ENCODE results near the gene COL5A2. TPM values are rescaled to one million over a fixed set of nuclear protein-coding genes. Genes with fewer than 3 reads are reported as not detected.

Gene COL5A2
- total and polyA plus RNA-seq, 2 donors (not counting 3 experiments of a cell fraction or from before 2014, with no cell fraction given), result 47.4 to 123 TPM

DNA sequence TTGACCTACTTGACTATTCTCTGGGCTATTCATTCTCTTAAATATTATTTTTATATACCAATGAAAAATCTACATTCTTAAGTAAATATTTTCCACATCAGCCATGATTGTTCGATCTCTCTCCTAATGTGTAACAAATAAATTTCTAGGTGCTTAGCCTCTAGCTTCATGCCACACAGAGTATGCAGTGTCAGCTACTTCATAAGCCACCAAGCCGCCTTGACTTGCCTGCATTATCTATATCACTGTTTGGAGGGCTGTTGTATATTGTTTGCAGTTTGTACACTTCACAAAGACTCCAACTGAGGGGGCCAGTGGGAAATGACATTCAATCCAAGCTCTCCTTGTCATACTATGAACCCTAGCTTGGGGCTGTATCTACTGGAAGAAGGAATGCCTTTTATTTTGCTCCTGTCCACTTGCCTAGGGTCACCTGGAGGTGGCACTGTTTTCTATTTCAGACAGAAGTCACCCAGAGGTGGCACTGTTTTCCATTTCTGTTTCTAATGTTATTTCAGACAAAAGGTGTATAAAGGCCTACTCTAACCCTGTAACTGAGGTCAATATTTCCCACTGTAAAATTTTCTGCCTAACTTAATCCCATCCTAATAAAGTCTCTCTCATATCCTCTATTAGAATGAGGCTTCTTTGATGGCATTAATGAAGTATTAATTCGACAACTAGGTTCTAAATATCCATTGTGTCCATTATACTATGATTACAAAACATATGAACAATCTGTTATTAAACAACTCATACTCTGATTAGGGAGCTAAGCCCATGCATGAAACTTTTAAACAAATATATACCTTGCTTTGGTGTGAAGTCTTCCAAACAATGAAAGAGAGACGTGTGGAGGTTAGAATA lies 36.4 kb downstream of the COL5A2 start:
- no peaks in the 10 kb centered on the region for H3K4me1 ChIP-seq (ENCODE audit: control insufficient read depth, extremely low read depth, insufficient read depth, low read length)
- H3K9me3 ChIP-seq (replicated peaks; ENCODE audit: control insufficient read depth, insufficient read depth, low read length), result no peaks in the 10 kb centered on the region
- no peaks in the 10 kb centered on the region for H3K9me1 ChIP-seq (replicated peaks; ENCODE audit: control insufficient read depth, extremely low read depth, insufficient read depth, low read length)
- dilution Hi-C loops (cut with MboI; ENCODE audit: extremely low pct_ligation_motif_present, low sequenced_read_pairs), result no loop called here
- intact Hi-C loops (cut with micrococcal nuclease), result loop anchor here (1.0 to 2.0 kb wide), 3 partner anchors 36 to 269 kb away; partner anchors contain the start of gene COL5A2
- DNase-seq (ENCODE audit: low read depth, low spot score), result peak; percentile 49
- TF ChIP-seq JUN (IDR thresholded peaks at IDR 0.05; ENCODE audit: borderline replicate concordance, insufficient read depth, insufficient read length, low read depth) (no peak), MYC (IDR thresholded peaks at IDR 0.05; ENCODE audit: low read depth, low read length) (no peak), POLR2A (IDR thresholded peaks at IDR 0.05; ENCODE audit: low read depth, low read length) (no peak)
- TF ChIP-seq, protein P1, sequence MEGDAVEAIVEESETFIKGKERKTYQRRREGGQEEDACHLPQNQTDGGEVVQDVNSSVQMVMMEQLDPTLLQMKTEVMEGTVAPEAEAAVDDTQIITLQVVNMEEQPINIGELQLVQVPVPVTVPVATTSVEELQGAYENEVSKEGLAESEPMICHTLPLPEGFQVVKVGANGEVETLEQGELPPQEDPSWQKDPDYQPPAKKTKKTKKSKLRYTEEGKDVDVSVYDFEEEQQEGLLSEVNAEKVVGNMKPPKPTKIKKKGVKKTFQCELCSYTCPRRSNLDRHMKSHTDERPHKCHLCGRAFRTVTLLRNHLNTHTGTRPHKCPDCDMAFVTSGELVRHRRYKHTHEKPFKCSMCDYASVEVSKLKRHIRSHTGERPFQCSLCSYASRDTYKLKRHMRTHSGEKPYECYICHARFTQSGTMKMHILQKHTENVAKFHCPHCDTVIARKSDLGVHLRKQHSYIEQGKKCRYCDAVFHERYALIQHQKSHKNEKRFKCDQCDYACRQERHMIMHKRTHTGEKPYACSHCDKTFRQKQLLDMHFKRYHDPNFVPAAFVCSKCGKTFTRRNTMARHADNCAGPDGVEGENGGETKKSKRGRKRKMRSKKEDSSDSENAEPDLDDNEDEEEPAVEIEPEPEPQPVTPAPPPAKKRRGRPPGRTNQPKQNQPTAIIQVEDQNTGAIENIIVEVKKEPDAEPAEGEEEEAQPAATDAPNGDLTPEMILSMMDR (IDR thresholded peaks at IDR 0.05; ENCODE audit: extremely low read depth in 1 of 2, insufficient read depth in 1 of 2, low read depth in 1 of 2, low read length in 2 of 2), result peak; percentile 69 to 88
- H3K27me3 ChIP-seq (ENCODE audit: control insufficient read depth in 2 of 2, insufficient read depth in 2 of 2, low read length in 2 of 2), result no peaks in the 10 kb centered on the region
- no peak overlapping the region for H3K9ac ChIP-seq (replicated peaks; ENCODE audit: extremely low read depth, insufficient read depth, low read length)
- BruUV-seq (replicated peaks), result no TSS peak
- H3K27ac ChIP-seq (ENCODE audit: insufficient read depth, low read depth, low read length), result no peak overlapping the region
- peak; percentile 69 for FAIRE-seq
- H3K4me2 ChIP-seq (ENCODE audit: insufficient read depth, low read length), result no peak overlapping the region
- no peaks in the 10 kb centered on the region for H4K20me1 ChIP-seq (replicated peaks; ENCODE audit: control insufficient read depth, extremely low read depth, insufficient read depth, low read length)
- H3K79me2 ChIP-seq (ENCODE audit: control insufficient read depth, insufficient read depth, low read length), result peaks cover 14% of the 10 kb centered on the region
- no peak overlapping the region for H2AFZ ChIP-seq (ENCODE audit: low read depth, low read length)
- no peak overlapping the region for H3K4me3 ChIP-seq (replicated peaks in 1 of 3; ENCODE audit: insufficient read depth in 1 of 3, low read depth in 1 of 3, low read length in 3 of 3)
- POLR2A ChIA-PET, result no interaction called here
- CTCF ChIA-PET, result interaction anchor here (0.6 to 6.0 kb wide), 31 partner anchors 9 to 1556 kb away, joined by 3 to 79 read pairs (median 4); partner anchors contain the start of gene COL5A2
- H3K36me3 ChIP-seq (ENCODE audit: control insufficient read depth in 2 of 2, extremely low read depth in 1 of 2, insufficient read depth in 2 of 2, low read length in 2 of 2), result no peaks in the 10 kb centered on the region

DNA sequence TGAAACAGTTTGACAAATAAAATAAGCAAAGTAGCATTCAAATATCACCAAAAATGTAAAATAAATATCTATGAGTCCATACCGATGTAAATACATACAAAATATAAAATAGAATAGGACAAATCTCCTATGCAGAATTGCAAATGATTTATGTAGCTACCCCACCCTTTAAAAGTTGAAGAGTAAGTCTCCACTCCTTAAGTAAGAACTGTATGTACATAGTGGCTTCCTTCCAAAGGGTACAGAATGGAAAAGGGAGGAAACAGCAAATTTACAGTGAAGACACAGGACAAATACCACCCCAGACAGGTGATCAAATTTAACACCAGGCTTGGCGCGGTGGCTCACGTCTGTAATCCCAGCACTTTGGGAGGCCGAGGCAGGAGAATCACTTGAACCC lies 40.8 kb downstream of the COL5A2 start:
- Histone ChIP-seq H3K4me1 (ENCODE audit: control insufficient read depth, extremely low read depth, insufficient read depth, low read length) (no peaks in the 10 kb centered on the region), H3K27ac (ENCODE audit: insufficient read depth, low read depth, low read length) (no peak overlapping the region), H3K4me2 (ENCODE audit: insufficient read depth, low read length) (no peak overlapping the region), H2AFZ (ENCODE audit: low read depth, low read length) (no peak overlapping the region), H3K36me3 (ENCODE audit: control insufficient read depth in 2 of 2, extremely low read depth in 1 of 2, insufficient read depth in 2 of 2, low read length in 2 of 2) (no peaks in the 10 kb centered on the region), H4K20me1 (replicated peaks; ENCODE audit: control insufficient read depth, extremely low read depth, insufficient read depth, low read length) (no peaks in the 10 kb centered on the region), H3K9me3 (replicated peaks; ENCODE audit: control insufficient read depth, insufficient read depth, low read length) (no peaks in the 10 kb centered on the region), H3K4me3 (replicated peaks in 1 of 3; ENCODE audit: insufficient read depth in 1 of 3, low read depth in 1 of 3, low read length in 3 of 3) (no peak overlapping the region), H3K9me1 (replicated peaks; ENCODE audit: control insufficient read depth, extremely low read depth, insufficient read depth, low read length) (no peaks in the 10 kb centered on the region), H3K9ac (replicated peaks; ENCODE audit: extremely low read depth, insufficient read depth, low read length) (no peak overlapping the region), H3K79me2 (ENCODE audit: control insufficient read depth, insufficient read depth, low read length) (peaks cover 13% of the 10 kb centered on the region), H3K27me3 (ENCODE audit: control insufficient read depth in 2 of 2, insufficient read depth in 2 of 2, low read length in 2 of 2) (no peaks in the 10 kb centered on the region)
- ChIA-PET CTCF (no interaction called here), POLR2A (no interaction called here)
- no TSS peak for BruUV-seq (replicated peaks)
- FAIRE-seq (no peak), DNase-seq (ENCODE audit: low read depth, low spot score) (no peak)
- TF ChIP-seq, protein P1 (IDR thresholded peaks at IDR 0.05; ENCODE audit: extremely low read depth in 1 of 2, insufficient read depth in 1 of 2, low read depth in 1 of 2, low read length in 2 of 2), result no peak
- no peak for TF ChIP-seq POLR2AphosphoS5 (IDR thresholded peaks at IDR 0.05; ENCODE audit: insufficient read depth, low read depth, low read length)
- TF ChIP-seq POLR2A (IDR thresholded peaks at IDR 0.05; ENCODE audit: low read depth, low read length), result no peak
- TF ChIP-seq EZH2 (IDR thresholded peaks at IDR 0.05; ENCODE audit: borderline replicate concordance, low read depth, low read length, severe bottlenecking), result no peak
- no peak for TF ChIP-seq FOS (IDR thresholded peaks at IDR 0.05; ENCODE audit: borderline replicate concordance, insufficient read depth, low read length)
- TF ChIP-seq MYC (IDR thresholded peaks at IDR 0.05; ENCODE audit: low read depth, low read length), result no peak
- no peak for TF ChIP-seq GATA2 (IDR thresholded peaks at IDR 0.05; ENCODE audit: insufficient read depth, insufficient read length, low read depth, low read length)
- TF ChIP-seq, protein P2, sequence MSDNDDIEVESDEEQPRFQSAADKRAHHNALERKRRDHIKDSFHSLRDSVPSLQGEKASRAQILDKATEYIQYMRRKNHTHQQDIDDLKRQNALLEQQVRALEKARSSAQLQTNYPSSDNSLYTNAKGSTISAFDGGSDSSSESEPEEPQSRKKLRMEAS (IDR thresholded peaks at IDR 0.05; ENCODE audit: insufficient read depth, insufficient read length), result no peak
- no peak for TF ChIP-seq JUN (IDR thresholded peaks at IDR 0.05; ENCODE audit: borderline replicate concordance, insufficient read depth, insufficient read length, low read depth)
- dilution Hi-C loops (cut with MboI; ENCODE audit: extremely low pct_ligation_motif_present, low sequenced_read_pairs), result no loop called here
- intact Hi-C loops (cut with micrococcal nuclease), result no loop called here

Data from endothelial cell of umbilical vein (primary cell).